Mesendoderm (in vitro differentiated cells): ENCODE data around the gene PHEX.

Experiments used
- DNase-seq: peaks from one replicate; pipeline ENCODE4 v3.0.0; 2013
- H2AK5ac ChIP-seq: 2 replicates; pipeline ENCODE4 v1.6.1; 2013; ENCODE audit warnings: low read length, inconsistent platforms
- H2BK120ac ChIP-seq: 2 replicates; pipeline ENCODE4 v1.6.1; 2013; ENCODE audit warnings: low read depth, mild to moderate bottlenecking, low read length, moderate library complexity, mixed read lengths
- H2BK15ac ChIP-seq: replicated peaks from 2 replicates; pipeline ENCODE4 v1.6.1; 2013; ENCODE audit warnings: low read depth, mild to moderate bottlenecking, moderate library complexity
- H2BK5ac ChIP-seq: 2 replicates; pipeline ENCODE4 v1.6.1; 2013; ENCODE audit warnings: low read length, inconsistent platforms
- H3K18ac ChIP-seq: 2 replicates; pipeline ENCODE4 v1.6.1; 2013; ENCODE audit warnings: mild to moderate bottlenecking, low read length, mixed read lengths
- H3K23ac ChIP-seq: one replicate; pipeline ENCODE4 v1.6.1; 2013; ENCODE audit warnings: low read length
- H3K27ac ChIP-seq: 2 replicates; pipeline ENCODE4 v1.5.1; 2013; ENCODE audit warnings: low read depth, mild to moderate bottlenecking, inconsistent platforms, low read length, moderate library complexity
- H3K27me3 ChIP-seq: 2 replicates; pipeline ENCODE4 v1.6.1; 2013; ENCODE audit warnings: low read length, control low read depth, mild to moderate bottlenecking, inconsistent platforms; ENCODE audit not compliant: insufficient read depth, poor library complexity
- H3K36me3 ChIP-seq: 2 replicates; pipeline ENCODE4 v1.6.1; 2013; ENCODE audit warnings: low read length, inconsistent platforms; ENCODE audit not compliant: control insufficient read depth, insufficient read depth
- H3K4ac ChIP-seq: one replicate; pipeline ENCODE4 v1.6.1; 2013; ENCODE audit warnings: low read depth, mild to moderate bottlenecking, low read length, moderate library complexity
- H3K4me1 ChIP-seq: 2 replicates; pipeline ENCODE4 v1.6.1; 2013; ENCODE audit warnings: low read depth, low read length, inconsistent platforms; ENCODE audit not compliant: control insufficient read depth
- H3K4me2 ChIP-seq: 2 replicates; pipeline ENCODE4 v1.6.1; 2013; ENCODE audit warnings: low read length
- H3K4me3 ChIP-seq: 2 replicates; pipeline ENCODE4 v1.5.1; 2013; ENCODE audit warnings: mild to moderate bottlenecking, low read length
- H3K56ac ChIP-seq: one replicate; pipeline ENCODE4 v1.6.1; 2013; ENCODE audit warnings: low read length
- H3K79me1 ChIP-seq: 2 replicates; pipeline ENCODE4 v1.6.1; 2013; ENCODE audit warnings: low read length, inconsistent platforms
- H3K79me2 ChIP-seq: 2 replicates; pipeline ENCODE4 v1.6.1; 2013; ENCODE audit warnings: mild to moderate bottlenecking, low read length; ENCODE audit not compliant: control insufficient read depth, insufficient read depth
- H3K9ac ChIP-seq: 2 replicates; pipeline ENCODE4 v1.6.1; 2013; ENCODE audit warnings: low read length, inconsistent platforms
- H4K5ac ChIP-seq: one replicate; pipeline ENCODE4 v1.6.1; 2013; ENCODE audit warnings: low read length
- H4K8ac ChIP-seq: one replicate; pipeline ENCODE4 v1.6.1; 2013; ENCODE audit warnings: low read depth, mild to moderate bottlenecking, control low read depth, low read length, moderate library complexity
- WGBS: extraction: QIAGEN DNeasy Blood & Tissue Kit; methylation state at CpG from one replicate; pipeline ENCODE4 v1.1.7; 2013; ENCODE audit warnings: low lambda C conversion rate, missing lambda C conversion rate; ENCODE audit not compliant: insufficient coverage; ENCODE audit errors: extremely low coverage; 5-methylcytosine and 5-hydroxymethylcytosine counted together

PHEX gene

GRCh38 chrX:22177950-22178515 lies 145.9 kb downstream of the PHEX start:
- Histone ChIP-seq H3K79me1 (no peaks in the 10 kb centered on the region), H2BK5ac (no peak overlapping the region), H3K27me3 (no peaks in the 10 kb centered on the region), H4K8ac (no peak overlapping the region), H4K5ac (no peak overlapping the region), H3K4ac (no peak overlapping the region), H2BK15ac (no peak overlapping the region), H3K4me2 (no peak overlapping the region), H3K9ac (no peak overlapping the region), H3K4me3 (no peak overlapping the region), H3K36me3 (no peaks in the 10 kb centered on the region), H3K79me2 (no peaks in the 10 kb centered on the region), H2BK120ac (no peak overlapping the region), H3K18ac (no peak overlapping the region), H2AK5ac (no peak overlapping the region), H3K4me1 (no peaks in the 10 kb centered on the region), H3K23ac (no peak overlapping the region), H3K56ac (no peak overlapping the region), H3K27ac (no peak overlapping the region)
- no peak for DNase-seq
- no CpG with 5 or more reads among the region's 7 CpGs for WGBS

GRCh38 chrX:22184096-22184495 lies 152.0 kb downstream of the PHEX start:
- no peak overlapping the region for H2AK5ac ChIP-seq
- H3K23ac ChIP-seq = no peak overlapping the region
- H3K56ac ChIP-seq = no peak overlapping the region
- no peak overlapping the region for H2BK120ac ChIP-seq
- WGBS = no CpG with 5 or more reads among the region's 2 CpGs
- no peak overlapping the region for H3K4me2 ChIP-seq
- no peak overlapping the region for H2BK15ac ChIP-seq
- H3K18ac ChIP-seq = no peak overlapping the region
- H3K79me1 ChIP-seq = no peaks in the 10 kb centered on the region
- no peak overlapping the region for H4K8ac ChIP-seq
- H3K4me1 ChIP-seq = no peaks in the 10 kb centered on the region
- no peak overlapping the region for H2BK5ac ChIP-seq
- H3K79me2 ChIP-seq = no peaks in the 10 kb centered on the region
- H3K27me3 ChIP-seq = no peaks in the 10 kb centered on the region
- no peak overlapping the region for H4K5ac ChIP-seq
- DNase-seq = no peak
- no peak overlapping the region for H3K9ac ChIP-seq
- no peak overlapping the region for H3K4me3 ChIP-seq
- H3K36me3 ChIP-seq = no peaks in the 10 kb centered on the region
- no peak overlapping the region for H3K4ac ChIP-seq
- H3K27ac ChIP-seq = no peak overlapping the region

GRCh38 chrX:22186165-22186564 lies 154.0 kb downstream of the PHEX start:
- Histone ChIP-seq H3K23ac (no peak overlapping the region), H3K18ac (no peak overlapping the region), H4K5ac (no peak overlapping the region), H3K79me2 (no peaks in the 10 kb centered on the region), H3K4ac (no peak overlapping the region), H4K8ac (no peak overlapping the region), H3K27me3 (no peaks in the 10 kb centered on the region), H3K9ac (no peak overlapping the region), H3K4me1 (no peaks in the 10 kb centered on the region), H3K27ac (no peak overlapping the region), H2AK5ac (no peak overlapping the region), H2BK120ac (no peak overlapping the region), H3K36me3 (no peaks in the 10 kb centered on the region), H3K79me1 (no peaks in the 10 kb centered on the region), H2BK15ac (no peak overlapping the region), H3K56ac (no peak overlapping the region), H3K4me3 (no peak overlapping the region), H2BK5ac (no peak overlapping the region), H3K4me2 (no peak overlapping the region)
- WGBS = no CpG with 5 or more reads among the region's 2 CpGs
- DNase-seq = no peak

- Histone ChIP-seq H2BK120ac (no peak overlapping the region), H3K79me2 (no peaks in the 10 kb centered on the region), H3K23ac (no peak overlapping the region), H4K8ac (no peak overlapping the region), H3K79me1 (no peaks in the 10 kb centered on the region), H3K18ac (no peak overlapping the region), H3K27ac (no peak overlapping the region), H2BK5ac (no peak overlapping the region), H2BK15ac (no peak overlapping the region), H4K5ac (no peak overlapping the region), H3K56ac (no peak overlapping the region), H3K4ac (no peak overlapping the region), H3K27me3 (no peaks in the 10 kb centered on the region), H3K9ac (no peak overlapping the region), H3K4me1 (no peaks in the 10 kb centered on the region), H3K4me3 (no peak overlapping the region), H2AK5ac (no peak overlapping the region), H3K36me3 (no peaks in the 10 kb centered on the region), H3K4me2 (no peak overlapping the region)
- WGBS = no CpG with 5 or more reads among the region's 13 CpGs
- peak; percentile 64 for DNase-seq
These were observed 160.4 kb downstream of the PHEX start for GRCh38 chrX:22192419-22193060.

GRCh38 chrX:22193851-22194659 lies 161.9 kb downstream of the PHEX start:
- Histone ChIP-seq H3K27ac (no peak overlapping the region), H3K18ac (no peak overlapping the region), H2BK5ac (no peak overlapping the region), H3K4me1 (no peaks in the 10 kb centered on the region), H3K79me1 (no peaks in the 10 kb centered on the region), H4K8ac (no peak overlapping the region), H4K5ac (no peak overlapping the region), H3K9ac (no peak overlapping the region), H3K4me3 (no peak overlapping the region), H3K56ac (no peak overlapping the region), H3K4ac (no peak overlapping the region), H2BK15ac (no peak overlapping the region), H3K23ac (no peak overlapping the region), H3K79me2 (no peaks in the 10 kb centered on the region), H2AK5ac (no peak overlapping the region), H2BK120ac (no peak overlapping the region), H3K27me3 (no peaks in the 10 kb centered on the region), H3K4me2 (no peak overlapping the region), H3K36me3 (no peaks in the 10 kb centered on the region)
- no CpG with 5 or more reads among the region's 8 CpGs for WGBS
- no peak for DNase-seq
